ENCODE data around the gene DNAI1. TPM values are rescaled to one million over a fixed set of nuclear protein-coding genes. Genes with fewer than 3 reads are reported as not detected.
A peak's percentile ranks its signal among the peaks of the same experiment; 100 is the strongest.
"Not testable (repeated sequence)": the region's sequence is repeated elsewhere in the genome, so short reads cannot be mapped to it uniquely, and the experiment has no call there.

Gene DNAI1
- total RNA-seq, 1 donor from 2014 or later = not detected

DNA sequence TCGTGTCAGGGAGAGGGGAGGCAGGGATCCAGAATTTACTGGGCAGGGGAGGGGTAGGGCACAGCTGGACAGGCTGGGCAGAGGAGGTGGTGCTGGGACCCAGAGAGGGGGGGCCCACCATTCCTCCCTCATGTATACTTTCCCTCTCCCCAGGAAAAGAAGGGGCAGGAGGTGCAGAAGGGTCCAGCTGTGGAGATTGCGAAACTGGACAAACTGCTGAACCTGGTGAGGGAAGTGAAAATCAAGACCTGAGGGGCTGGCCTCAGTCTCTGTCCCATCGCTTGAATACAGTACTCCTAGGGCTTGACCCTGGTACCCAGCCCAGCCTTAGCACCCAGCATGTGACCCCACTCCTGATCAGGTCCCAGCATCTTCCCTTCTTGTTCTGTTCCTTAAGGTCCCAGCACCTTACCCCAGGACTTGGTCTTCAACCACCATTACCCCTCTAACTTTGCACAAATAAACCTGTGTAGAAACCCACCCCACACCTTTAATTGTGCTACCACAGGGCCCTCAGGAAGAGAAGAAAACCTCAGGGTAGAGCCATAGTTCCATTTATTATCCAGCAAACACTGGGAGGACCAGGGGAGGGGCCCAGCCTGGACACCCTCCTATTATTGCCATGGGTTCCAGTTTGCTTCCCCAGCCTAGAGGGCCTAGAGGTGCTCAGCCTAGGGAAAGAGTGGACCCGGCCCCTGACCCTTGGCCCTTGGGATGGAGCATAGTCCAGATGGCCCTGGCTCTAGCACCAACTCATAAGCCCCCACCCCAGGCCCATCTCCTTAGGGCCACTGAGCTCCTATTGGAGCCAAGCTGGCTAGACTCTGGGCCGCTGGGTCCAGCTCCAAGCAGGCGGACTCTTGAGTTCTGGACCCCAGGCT is 62.1 kb downstream of the DNAI1 start:
- intact Hi-C loops (cut with DNase I) = no loop called here
- no peak for DNase-seq (ENCODE audit: missing footprints)
- no peak for ATAC-seq

DNA sequence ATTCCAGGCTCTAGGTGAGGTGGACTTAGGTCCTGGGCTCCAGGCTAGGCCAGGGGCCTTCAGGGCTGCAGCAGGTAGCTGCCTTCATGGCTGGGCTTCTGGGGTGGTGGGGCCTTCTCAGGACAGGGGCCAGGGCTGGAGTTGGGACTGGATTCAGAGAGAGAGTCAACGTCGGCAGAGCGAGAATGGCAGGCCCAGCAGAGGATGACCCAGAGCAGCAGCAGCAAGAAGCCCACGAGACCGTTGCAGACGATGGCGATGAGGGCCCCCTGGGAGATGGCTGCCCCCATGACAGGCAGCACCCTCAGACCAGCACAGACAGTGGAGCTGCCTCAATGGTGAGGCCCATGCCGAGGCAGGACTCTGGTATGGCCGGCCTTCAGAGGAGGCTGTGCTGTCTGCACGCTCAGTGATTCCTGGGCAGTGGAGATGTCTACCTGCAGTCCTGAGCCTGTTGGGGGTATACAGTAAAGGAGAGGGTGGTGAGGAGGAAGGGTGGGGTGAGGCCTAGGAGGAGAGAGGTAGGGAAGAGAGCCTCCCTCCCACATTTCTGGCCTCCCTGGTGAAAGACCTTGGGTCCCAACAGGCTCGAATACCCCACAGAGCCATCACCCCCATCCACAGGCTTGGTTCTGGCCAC is 62.9 kb downstream of the DNAI1 start:
- ATAC-seq = no peak
- intact Hi-C loops (cut with DNase I) = no loop called here

GRCh38 chr9:34522091-34522887 is 63.7 kb downstream of the DNAI1 start:
- intact Hi-C loops (cut with DNase I) = no loop called here

More for the DNA sequence above, 62.9 kb downstream of the DNAI1 start:
- no peak for DNase-seq (ENCODE audit: missing footprints)

DNA sequence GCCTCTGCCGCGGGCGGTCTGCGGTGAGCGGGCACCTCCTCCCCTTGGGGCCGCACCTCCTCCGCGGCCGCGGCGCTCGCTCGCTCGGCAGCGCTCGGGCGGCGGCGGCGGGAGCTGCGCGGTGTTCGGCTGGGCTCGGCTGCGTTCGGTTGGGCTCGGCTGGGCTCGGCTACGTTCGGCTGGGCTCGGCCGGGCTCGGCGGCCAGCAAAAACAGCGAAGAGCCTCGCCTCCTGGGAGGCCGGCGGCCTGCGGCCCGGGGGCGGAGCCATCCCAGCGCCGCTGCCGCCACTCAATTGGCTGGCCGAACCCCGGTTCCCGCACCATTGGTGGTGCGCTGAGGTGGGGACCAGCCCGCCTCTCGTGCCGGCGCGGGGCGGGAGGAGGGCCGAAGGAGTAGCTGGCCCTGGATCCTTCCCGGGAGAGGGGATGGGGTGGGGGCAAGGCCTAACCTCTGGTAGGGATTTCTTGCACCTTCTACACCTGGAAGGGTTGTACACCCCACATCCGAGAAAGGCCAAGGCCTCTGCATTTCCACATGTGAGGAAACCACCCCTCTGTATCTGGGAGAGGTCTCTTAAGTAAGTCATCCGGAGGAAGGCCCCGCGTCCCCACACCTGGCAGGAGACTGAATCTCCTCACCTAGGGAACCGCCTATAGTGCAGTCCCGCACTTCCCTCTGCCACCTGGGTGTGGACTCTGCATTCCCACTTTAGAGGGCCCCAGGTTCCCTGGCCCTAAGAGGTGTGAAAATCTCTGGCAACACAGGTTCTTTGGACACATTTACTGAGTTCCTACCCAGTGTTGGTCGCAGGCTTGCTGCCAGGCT is 64.6 kb downstream of the DNAI1 start, which contains the start of gene ENHO:
TSS of gene ENHO (minus strand) at position 20 of the 827 bp plus-strand sequence. CDS start 1,295 bp downstream, outside the sequence.
- peak; percentile 99 for ATAC-seq
- peak; percentile 92 for DNase-seq (ENCODE audit: missing footprints)
- intact Hi-C loops (cut with DNase I) = no loop called here

More at GRCh38 chr9:34522091-34522887, 63.7 kb downstream of the DNAI1 start:
- DNase-seq (ENCODE audit: missing footprints) (peak; percentile 80), ATAC-seq (no peak)

- intact Hi-C loops (cut with DNase I) = no loop called here
Measured at GRCh38 chr9:34524349-34524748, 65.7 kb downstream of the DNAI1 start.

GRCh38 chr9:34526026-34526425 is 67.4 kb downstream of the DNAI1 start:
- no peak for DNase-seq (ENCODE audit: missing footprints)
- ATAC-seq = no peak
- intact Hi-C loops (cut with DNase I) = no loop called here

More at GRCh38 chr9:34524349-34524748, 65.7 kb downstream of the DNAI1 start:
- ATAC-seq (no peak), DNase-seq (ENCODE audit: missing footprints) (no peak)

DNA sequence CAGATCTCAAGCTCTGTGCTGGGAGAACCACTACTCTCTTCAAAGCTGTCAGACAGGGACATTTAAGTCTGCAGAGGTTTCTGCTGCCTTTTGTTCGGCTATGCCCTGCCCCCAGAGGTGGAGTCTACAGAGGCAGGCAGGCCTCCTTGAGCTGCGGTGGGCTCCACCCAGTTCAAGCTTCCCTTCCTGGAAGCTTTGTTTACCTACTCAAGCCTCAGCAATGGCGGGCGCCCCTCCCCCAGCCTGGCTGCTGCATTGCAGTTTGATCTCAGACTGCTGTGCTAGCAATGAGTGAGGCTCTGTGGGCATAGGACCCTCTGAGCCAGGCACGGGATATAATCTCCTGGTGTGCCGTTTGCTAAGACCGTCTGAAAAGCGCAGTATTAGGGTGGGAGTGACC is 73.4 kb downstream of the DNAI1 start:
- peak; percentile 23 for DNase-seq (ENCODE audit: missing footprints)
- intact Hi-C loops (cut with DNase I); ATAC-seq: not testable (repeated sequence)

DNA sequence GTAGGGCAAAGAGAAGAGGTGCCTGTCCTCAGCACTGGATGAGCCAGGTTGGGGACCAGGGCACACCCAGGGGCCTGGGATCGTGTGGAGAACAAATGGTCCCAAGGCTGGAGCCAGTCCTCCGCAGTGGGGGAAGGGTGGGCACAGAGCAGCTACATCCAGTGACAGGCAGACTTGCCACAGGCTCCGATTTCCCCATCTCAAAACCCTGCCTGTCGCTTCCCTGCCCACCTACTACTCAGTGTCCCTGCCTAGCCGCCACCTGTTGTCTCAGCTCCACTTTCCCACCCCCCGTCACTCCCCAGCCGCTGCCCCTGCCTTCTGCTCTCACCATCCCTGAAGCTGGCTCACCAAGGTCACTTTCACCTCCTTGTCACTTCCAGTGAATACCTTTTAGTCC is 78.1 kb downstream of the DNAI1 start:
- peak; percentile 46 for DNase-seq (ENCODE audit: missing footprints)
- intact Hi-C loops (cut with DNase I) = no loop called here
- ATAC-seq = no peak

DNA sequence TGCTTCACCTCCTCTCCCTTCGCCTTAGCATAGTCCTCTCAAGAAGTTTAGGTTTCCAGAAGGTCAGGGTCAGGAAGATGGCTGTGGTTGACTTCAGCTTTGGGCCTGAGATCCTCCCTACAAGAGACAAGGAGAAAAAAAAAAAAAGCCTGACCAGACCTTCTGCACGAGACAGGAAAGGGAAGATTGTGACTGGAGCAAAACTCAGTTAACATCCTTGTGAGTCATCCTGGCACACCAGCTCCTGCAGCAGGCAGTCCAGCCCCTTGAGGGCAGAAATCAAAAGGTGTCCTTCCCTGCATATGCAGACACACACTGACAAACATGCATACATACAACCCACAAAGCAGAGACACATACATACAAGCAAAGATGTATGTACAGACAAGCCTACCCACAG is 82.2 kb downstream of the DNAI1 start:
- ATAC-seq (no peak), DNase-seq (ENCODE audit: missing footprints) (peak; percentile 7)
- intact Hi-C loops (cut with DNase I) = no loop called here

GRCh38 chr9:34541540-34541939 is 82.9 kb downstream of the DNAI1 start:
- no peak for ATAC-seq
- DNase-seq (ENCODE audit: missing footprints) = peak; percentile 8
- intact Hi-C loops (cut with DNase I) = no loop called here

- no peak for DNase-seq (ENCODE audit: missing footprints)
- intact Hi-C loops (cut with DNase I) = no loop called here
- ATAC-seq = no peak
Measured at GRCh38 chr9:34544035-34544434, 85.4 kb downstream of the DNAI1 start.

GRCh38 chr9:34545497-34545896 is 86.9 kb downstream of the DNAI1 start:
- ATAC-seq (no peak), DNase-seq (ENCODE audit: missing footprints) (no peak)
- intact Hi-C loops (cut with DNase I) = loop anchor here (5.0 kb wide), 2 partner anchors 108 to 143 kb away; no protein-coding TSS in a partner anchor

GRCh38 chr9:34546102-34546833 is 87.7 kb downstream of the DNAI1 start:
- intact Hi-C loops (cut with DNase I) = loop anchor here (5.0 kb wide), 2 partner anchors 109 to 144 kb away; no protein-coding TSS in a partner anchor
- ATAC-seq = no peak
- no peak for DNase-seq (ENCODE audit: missing footprints)

DNA sequence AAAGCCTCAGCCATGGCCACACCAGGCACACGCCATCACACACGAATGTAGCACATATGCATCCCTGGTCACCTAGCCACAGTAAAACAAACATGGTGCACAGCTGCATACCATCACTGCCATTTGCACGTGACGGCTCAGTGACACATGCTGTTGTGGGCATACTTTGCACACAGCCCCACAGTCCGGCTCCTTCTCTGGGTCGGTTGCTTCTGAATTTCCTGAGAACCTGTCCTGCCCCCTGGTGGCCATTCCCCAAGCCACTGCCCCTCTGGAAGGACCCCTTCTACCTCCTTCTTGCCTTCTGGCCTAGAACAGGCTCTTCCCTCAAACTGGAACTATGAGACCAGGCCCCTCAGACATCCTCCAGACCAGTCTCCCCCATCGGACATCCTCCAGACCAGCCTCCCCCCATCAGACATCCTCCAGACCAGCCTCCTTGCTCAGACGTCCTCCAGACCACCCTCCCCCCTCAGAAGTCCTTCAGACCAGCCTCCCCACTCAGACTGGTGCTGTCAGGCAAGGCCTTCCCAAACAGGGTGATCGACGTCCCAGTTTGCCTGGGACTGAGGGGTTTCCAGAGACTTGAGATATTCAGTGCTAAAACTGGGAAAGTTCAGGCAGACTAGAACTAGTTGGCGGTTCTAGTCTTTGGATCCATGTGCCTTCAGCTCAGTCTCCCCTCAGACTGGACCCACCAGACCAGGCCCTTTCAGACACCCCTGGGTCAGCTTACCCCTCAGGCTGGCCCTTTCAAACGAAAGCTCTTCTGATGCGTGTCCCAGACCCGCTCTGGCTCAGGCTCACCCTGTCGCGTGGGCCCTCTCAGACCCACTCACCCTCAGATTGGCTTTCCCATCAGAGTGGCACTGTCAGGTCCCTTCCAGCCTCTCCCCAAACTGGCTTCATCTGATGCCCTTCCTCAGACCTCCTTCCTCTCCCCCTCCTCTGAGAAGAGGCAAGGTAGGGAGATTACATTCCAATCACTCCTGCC is 88.5 kb downstream of the DNAI1 start:
- DNase-seq (ENCODE audit: missing footprints) (peak; percentile 71), ATAC-seq (peak; percentile 72)
- intact Hi-C loops (cut with DNase I) = loop anchor here (1.0 to 5.0 kb wide), 3 partner anchors 110 to 215 kb away; no protein-coding TSS in a partner anchor

DNA sequence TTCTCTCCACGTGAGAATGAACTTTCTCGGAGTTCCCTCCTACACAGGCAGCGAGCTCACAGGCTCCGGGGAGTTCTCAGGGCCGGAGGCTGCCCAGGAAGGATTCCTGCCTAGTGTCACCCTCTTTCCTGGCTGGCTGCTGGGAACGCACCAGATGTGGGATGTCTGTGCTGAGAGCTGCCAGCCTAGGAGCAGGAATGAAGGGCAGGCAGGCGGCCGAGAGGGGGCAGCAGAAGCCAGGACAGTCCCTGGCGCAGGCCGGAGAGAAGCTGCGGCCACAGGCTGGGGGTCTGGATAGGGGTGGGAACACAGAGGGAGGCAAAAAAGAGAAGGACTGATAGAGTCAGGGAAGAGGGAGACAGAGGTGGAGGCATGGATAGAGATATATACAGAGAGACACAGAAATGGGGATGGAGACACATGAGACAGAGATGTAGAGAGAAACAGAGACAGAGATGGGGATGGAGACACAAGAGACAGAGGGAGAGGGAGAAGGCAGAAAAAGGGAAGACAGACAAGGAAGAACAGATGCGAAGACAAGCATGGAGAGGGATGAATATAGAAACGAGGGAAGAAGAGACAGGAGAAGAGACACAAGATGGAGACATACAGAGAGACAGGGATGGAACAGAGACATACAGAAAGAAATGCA is 89.5 kb downstream of the DNAI1 start:
- intact Hi-C loops (cut with DNase I) = loop anchor here (1.0 to 5.0 kb wide), 5 partner anchors 43 to 216 kb away; no protein-coding TSS in a partner anchor
- ATAC-seq (peak; percentile 91), DNase-seq (ENCODE audit: missing footprints) (peak; percentile 86)

DNA sequence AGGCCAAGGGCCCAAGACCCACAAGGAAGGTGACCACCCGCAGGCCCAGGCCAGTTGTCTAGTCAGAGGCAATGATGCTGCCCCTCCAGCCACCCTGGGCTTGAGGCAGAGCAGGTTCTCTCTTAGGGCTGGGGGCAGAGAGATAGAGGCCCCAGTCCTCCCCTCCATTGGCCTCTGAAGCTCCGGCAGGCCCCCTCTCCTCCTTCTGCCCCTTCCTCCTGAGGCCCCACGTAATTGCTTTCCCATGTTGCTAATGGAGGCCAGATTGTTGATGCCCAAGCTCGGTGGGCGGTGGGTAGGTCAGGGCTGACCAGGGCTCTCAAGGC is 90.8 kb downstream of the DNAI1 start:
- DNase-seq (ENCODE audit: missing footprints) = peak; percentile 49
- intact Hi-C loops (cut with DNase I) = loop anchor here (2.0 to 5.0 kb wide), 3 partner anchors 53 to 147 kb away; no protein-coding TSS in a partner anchor
- ATAC-seq = no peak

Data from Right ventricle myocardium inferior (tissue), 1 donor.